ENCODE results near the gene OR2A25. TPM values are rescaled to one million over a fixed set of nuclear protein-coding genes. Genes with fewer than 3 reads are reported as not detected.

The OR2A25 gene
- total and polyA plus RNA-seq, 10 donors, result not detected

DNA sequence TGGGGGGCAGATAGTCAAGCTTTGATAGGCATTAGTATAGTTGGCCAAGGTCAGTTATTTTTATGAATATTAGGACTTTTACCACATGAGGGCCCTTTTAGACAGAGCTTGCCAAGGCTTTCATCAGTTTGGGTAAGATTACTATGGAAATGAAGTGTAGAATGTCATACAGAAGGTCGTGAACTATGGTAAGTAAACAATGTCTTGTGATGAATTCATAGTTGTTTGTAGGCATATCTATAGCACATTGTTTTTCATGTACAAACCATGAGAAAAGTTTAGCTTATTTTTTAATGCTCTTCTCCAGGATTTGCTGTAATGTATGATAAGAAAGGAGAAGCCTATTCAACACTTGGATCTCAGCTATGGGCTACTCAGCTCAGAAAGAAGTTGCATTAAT lies 44.0 kb downstream of the OR2A25 start:
- DNase-seq, result no peak
- Histone ChIP-seq H3K27ac (no peak overlapping the region), H3K36me3 (no peaks in the 10 kb centered on the region), H3K9me3 (no peaks in the 10 kb centered on the region), H3K4me3 (no peak overlapping the region), H3K4me1 (no peaks in the 10 kb centered on the region), H3K27me3 (replicated peaks in 1 of 7) (no peaks in the 10 kb centered on the region)
- no peak for TF ChIP-seq CTCF (IDR thresholded peaks at IDR 0.05 in 8 of 11, conservative IDR thresholded peaks at IDR 0.05 in 3 of 11)
- no peak for TF ChIP-seq POLR2A (IDR thresholded peaks at IDR 0.05)
- TF ChIP-seq POLR2AphosphoS5 (IDR thresholded peaks at IDR 0.05), result no peak
- WGBS, 5 donors, result 53 to 64% (median 62%) methylated on average over 1 of the region's 1 CpG
- intact Hi-C loops (cut with DNase I; ENCODE audit: low total_unique reads), result no loop called here

DNA sequence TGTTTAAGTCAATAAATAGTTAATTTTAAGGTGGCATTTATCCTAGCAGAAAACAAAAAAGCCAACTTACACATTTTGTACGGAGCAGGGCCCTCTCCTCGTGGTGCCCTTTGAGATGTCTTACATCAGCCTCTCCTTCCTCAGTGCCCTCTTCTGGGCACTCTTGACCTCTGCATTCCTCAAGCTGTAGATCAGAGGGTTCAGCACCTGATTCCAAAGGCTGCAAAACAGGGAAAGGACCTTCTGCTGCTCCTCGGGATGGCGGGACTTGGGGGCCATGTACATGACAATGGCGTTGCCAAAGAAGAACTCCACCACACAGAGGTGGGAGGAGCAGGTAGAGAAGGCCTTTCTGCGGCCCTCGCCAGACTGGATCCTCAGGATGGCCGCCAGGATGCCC lies 48.7 kb downstream of the OR2A25 start:
- 59 to 90% (median 76%) methylated on average over 8 of the region's 8 CpGs for WGBS, 5 donors
- no peak overlapping the region for H3K4me3 ChIP-seq
- H3K36me3 ChIP-seq, result no peaks in the 10 kb centered on the region
- no peaks in the 10 kb centered on the region for H3K9me3 ChIP-seq
- DNase-seq, result no peak
- intact Hi-C loops (cut with DNase I; ENCODE audit: low total_unique reads), result no loop called here
- no peak overlapping the region for H3K27ac ChIP-seq
- no peaks in the 10 kb centered on the region for H3K4me1 ChIP-seq
- TF ChIP-seq CTCF (IDR thresholded peaks at IDR 0.05 in 8 of 11, conservative IDR thresholded peaks at IDR 0.05 in 3 of 11), result no peak
- no peaks in the 10 kb centered on the region for H3K27me3 ChIP-seq (replicated peaks in 1 of 7)

DNA sequence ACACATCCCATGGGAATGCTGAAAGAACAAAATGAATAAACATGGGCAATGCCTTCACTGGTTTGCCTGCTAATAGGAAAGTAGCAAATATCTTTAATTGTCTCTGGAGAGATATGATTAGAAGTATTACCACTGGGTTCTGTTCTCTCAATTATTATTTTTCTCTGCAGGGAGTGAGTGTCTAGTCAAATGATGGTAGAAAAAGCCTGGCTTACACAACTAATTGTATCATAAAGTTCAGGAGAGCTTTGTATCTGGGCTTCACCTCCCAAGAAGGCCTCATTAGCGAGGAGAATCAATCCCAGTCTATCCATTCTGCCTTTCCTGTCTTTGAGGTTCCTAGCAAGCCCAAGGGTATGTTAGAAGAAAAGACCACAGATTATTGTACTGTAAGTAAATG lies 53.3 kb downstream of the OR2A25 start, which contains the start of gene OR2A14:
TSS of gene OR2A14 (plus strand) at position 301 of the 400 bp plus-strand sequence. CDS start 5,937 bp downstream, outside the sequence.
- Histone ChIP-seq H3K9me3 (no peaks in the 10 kb centered on the region), H3K27me3 (replicated peaks in 1 of 7) (no peaks in the 10 kb centered on the region), H3K4me3 (no peak within 1 kb of the TSS), H3K27ac (no peak within 1 kb of the TSS), H3K36me3 (no peaks in the 10 kb centered on the region), H3K4me1 (peaks cover 0 to 3% (median 0%) of the 10 kb centered on the region in 6 donors)
- intact Hi-C loops (cut with DNase I; ENCODE audit: low total_unique reads), result no loop called here
- TF ChIP-seq POLR2A (IDR thresholded peaks at IDR 0.05) (no peak), CTCF (IDR thresholded peaks at IDR 0.05 in 8 of 11, conservative IDR thresholded peaks at IDR 0.05 in 3 of 11) (no peak), POLR2AphosphoS5 (IDR thresholded peaks at IDR 0.05) (no peak)
- DNase-seq, result no peak
- 83 to 97% (median 89%) methylated on average over 1 of the region's 1 CpG for WGBS, 5 donors

Small RNA genes within 50 kb of the gene (small RNA-seq; reads per million reads assigned to genes)
- gene OR2A41P, result 0 reads per million in 4 donors

Other genes starting within 250 kb of the OR2A25 start
- gene TCAF1, start 167.6 kb upstream of the OR2A25 start, total RNA-seq, result 10 to 100 TPM; 22.7 to 39.6 (median 30.8) TPM
- gene TCAF1, start 167.6 kb upstream of the OR2A25 start, polyA plus RNA-seq, result 1 to 10 TPM; 3.8 to 5.9 (median 4.6) TPM
- gene OR2F2, start 134.6 kb upstream of the OR2A25 start, total RNA-seq, result not detected
- not detected for gene OR2F2, start 134.6 kb upstream of the OR2A25 start, polyA plus RNA-seq
- gene OR2F1, start 115.0 kb upstream of the OR2A25 start, total RNA-seq, result not detected
- gene OR2F1, start 115.0 kb upstream of the OR2A25 start, polyA plus RNA-seq, result not detected
- gene OR6B1, start 69.5 kb upstream of the OR2A25 start, total RNA-seq, result not detected
- gene OR6B1, start 69.5 kb upstream of the OR2A25 start, polyA plus RNA-seq, result not detected
- not detected for gene OR2A5, start 20.9 kb upstream of the OR2A25 start, total RNA-seq
- gene OR2A5, start 20.9 kb upstream of the OR2A25 start, polyA plus RNA-seq, result not detected
- gene OR2A12, start 16.5 kb downstream of the OR2A25 start, total RNA-seq, result not detected
- not detected for gene OR2A12, start 16.5 kb downstream of the OR2A25 start, polyA plus RNA-seq
- not detected for gene OR2A2, start 39.8 kb downstream of the OR2A25 start, total RNA-seq
- gene OR2A2, start 39.8 kb downstream of the OR2A25 start, polyA plus RNA-seq, result not detected
- gene OR2A14, start 53.4 kb downstream of the OR2A25 start, total RNA-seq, result not detected
- gene OR2A14, start 53.4 kb downstream of the OR2A25 start, polyA plus RNA-seq, result not detected
- gene CTAGE4, start 113.7 kb downstream of the OR2A25 start, total RNA-seq, result 1 to 10 TPM in 6 of 7 donors, not detected in 1; 1.4 to 5.9 (median 2.0) TPM
- 1 to 10 TPM in 1 of 3 donors, under 1 TPM in 2; 0.17 to 1.2 (median 0.64) TPM for gene CTAGE4, start 113.7 kb downstream of the OR2A25 start, polyA plus RNA-seq
- 1 to 10 TPM; 3.0 to 6.8 (median 5.1) TPM for gene ARHGEF35, start 126.0 kb downstream of the OR2A25 start, total RNA-seq
- 1 to 10 TPM; 1.4 to 2.6 (median 2.2) TPM for gene ARHGEF35, start 126.0 kb downstream of the OR2A25 start, polyA plus RNA-seq
- gene OR2A42, start 169.8 kb downstream of the OR2A25 start, total RNA-seq, result under 1 TPM in 3 of 7 donors, not detected in 4; 0.20 to 0.46 (median 0.32) TPM
- gene OR2A42, start 169.8 kb downstream of the OR2A25 start, polyA plus RNA-seq, result under 1 TPM; 0.06 to 0.15 (median 0.06) TPM
- 1 to 10 TPM; 2.2 to 8.8 (median 5.0) TPM for gene OR2A7, start 195.0 kb downstream of the OR2A25 start, total RNA-seq
- gene OR2A7, start 195.0 kb downstream of the OR2A25 start, polyA plus RNA-seq, result under 1 TPM; 0.09 to 0.35 (median 0.12) TPM
- gene CTAGE8, start 199.5 kb downstream of the OR2A25 start, total RNA-seq, result 1 to 10 TPM in 5 of 7 donors, under 1 TPM in 2; 0.66 to 2.7 (median 1.5) TPM
- under 1 TPM in 2 of 3 donors, not detected in 1; 0.46 to 0.61 TPM for gene CTAGE8, start 199.5 kb downstream of the OR2A25 start, polyA plus RNA-seq
- under 1 TPM in 6 of 7 donors, not detected in 1; 0.29 to 0.60 (median 0.50) TPM for gene OR2A1, start 242.6 kb downstream of the OR2A25 start, total RNA-seq
- under 1 TPM; 0.03 to 0.16 (median 0.04) TPM for gene OR2A1, start 242.6 kb downstream of the OR2A25 start, polyA plus RNA-seq